ENCODE measurements around the gene PAK4.
A peak's percentile ranks its signal among the peaks of the same experiment; 100 is the strongest.

The PAK4 gene

DNA sequence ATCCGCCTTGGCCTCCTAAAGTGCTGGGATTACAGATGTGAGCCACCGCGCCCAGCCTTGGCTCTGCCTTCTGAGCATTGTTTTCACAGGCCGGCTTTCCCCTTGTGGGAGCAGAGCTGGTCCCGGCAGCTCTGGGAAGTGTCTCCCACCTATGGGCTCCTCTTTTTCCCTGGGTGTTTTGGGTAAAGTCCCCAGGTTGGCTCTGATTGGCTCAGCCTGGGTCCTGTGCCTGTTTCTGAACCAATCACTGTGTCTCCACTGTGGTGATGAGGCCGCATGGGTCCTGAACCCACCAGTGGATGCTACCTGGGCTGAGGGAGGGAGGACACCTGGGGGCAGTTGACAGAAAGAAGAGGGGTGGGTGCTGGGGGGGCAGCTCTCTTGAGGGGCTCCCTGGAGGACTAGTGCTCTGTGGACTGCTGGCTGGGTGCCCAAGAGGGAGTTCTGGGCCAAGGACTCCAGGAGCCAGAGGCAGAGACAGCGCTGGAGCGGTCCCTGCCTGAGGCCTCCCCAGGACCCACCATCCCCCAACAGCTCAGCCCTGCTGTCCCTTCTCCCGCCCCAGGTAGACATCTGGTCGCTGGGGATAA lies 51.6 kb downstream of the PAK4 start:
- Histone ChIP-seq H3K27me3 (ENCODE audit: insufficient read depth, poor library complexity, severe bottlenecking) (no peaks in the 10 kb centered on the region), H3K27ac (ENCODE audit: poor library complexity, severe bottlenecking) (no peak overlapping the region), H3K4me1 (ENCODE audit: insufficient read depth, poor library complexity, severe bottlenecking) (no peaks in the 10 kb centered on the region), H3K36me3 (ENCODE audit: low read depth) (peaks cover 12% of the 10 kb centered on the region), H3K9me3 (ENCODE audit: severe bottlenecking) (no peaks in the 10 kb centered on the region), H3K4me3 (ENCODE audit: severe bottlenecking) (no peak overlapping the region)
- ATAC-seq (ENCODE audit: low read depth) (no peak), DNase-seq (ENCODE audit: low spot score) (peak; percentile 49)
- no peak for TF ChIP-seq CTCF (IDR thresholded peaks at IDR 0.05; ENCODE audit: poor library complexity, severe bottlenecking)

- H3K27me3 ChIP-seq (ENCODE audit: insufficient read depth, poor library complexity, severe bottlenecking), result no peaks in the 10 kb centered on the region
- DNase-seq (ENCODE audit: low spot score), result no peak
- no peak overlapping the region for H3K4me3 ChIP-seq (ENCODE audit: severe bottlenecking)
- ATAC-seq (ENCODE audit: low read depth), result no peak
- TF ChIP-seq CTCF (IDR thresholded peaks at IDR 0.05; ENCODE audit: poor library complexity, severe bottlenecking), result no peak
- H3K9me3 ChIP-seq (ENCODE audit: severe bottlenecking), result no peaks in the 10 kb centered on the region
- H3K4me1 ChIP-seq (ENCODE audit: insufficient read depth, poor library complexity, severe bottlenecking), result no peaks in the 10 kb centered on the region
- peaks cover 12% of the 10 kb centered on the region for H3K36me3 ChIP-seq (ENCODE audit: low read depth)
- H3K27ac ChIP-seq (ENCODE audit: poor library complexity, severe bottlenecking), result no peak overlapping the region
These were observed 52.1 kb downstream of the PAK4 start for GRCh38 chr19:39177736-39178135.

DNA sequence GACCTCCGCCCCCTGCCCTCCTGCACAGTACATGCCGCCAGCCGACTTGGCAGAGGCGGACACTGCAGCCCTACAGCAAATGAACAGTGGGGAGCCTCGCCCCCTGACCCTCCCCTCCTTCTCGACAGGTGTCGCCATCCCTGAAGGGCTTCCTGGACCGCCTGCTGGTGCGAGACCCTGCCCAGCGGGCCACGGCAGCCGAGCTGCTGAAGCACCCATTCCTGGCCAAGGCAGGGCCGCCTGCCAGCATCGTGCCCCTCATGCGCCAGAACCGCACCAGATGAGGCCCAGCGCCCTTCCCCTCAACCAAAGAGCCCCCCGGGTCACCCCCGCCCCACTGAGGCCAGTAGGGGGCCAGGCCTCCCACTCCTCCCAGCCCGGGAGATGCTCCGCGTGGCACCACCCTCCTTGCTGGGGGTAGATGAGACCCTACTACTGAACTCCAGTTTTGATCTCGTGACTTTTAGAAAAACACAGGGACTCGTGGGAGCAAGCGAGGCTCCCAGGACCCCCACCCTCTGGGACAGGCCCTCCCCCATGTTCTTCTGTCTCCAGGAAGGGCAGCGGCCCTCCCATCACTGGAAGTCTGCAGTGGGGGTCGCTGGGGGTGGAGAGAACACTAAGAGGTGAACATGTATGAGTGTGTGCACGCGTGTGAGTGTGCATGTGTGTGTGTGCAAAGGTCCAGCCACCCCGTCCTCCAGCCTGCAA lies 52.9 kb downstream of the PAK4 start:
- Histone ChIP-seq H3K4me3 (ENCODE audit: severe bottlenecking) (no peak overlapping the region), H3K4me1 (ENCODE audit: insufficient read depth, poor library complexity, severe bottlenecking) (no peaks in the 10 kb centered on the region), H3K9me3 (ENCODE audit: severe bottlenecking) (no peaks in the 10 kb centered on the region), H3K36me3 (ENCODE audit: low read depth) (peaks cover 12% of the 10 kb centered on the region), H3K27me3 (ENCODE audit: insufficient read depth, poor library complexity, severe bottlenecking) (no peaks in the 10 kb centered on the region), H3K27ac (ENCODE audit: poor library complexity, severe bottlenecking) (no peak overlapping the region)
- no peak for TF ChIP-seq CTCF (IDR thresholded peaks at IDR 0.05; ENCODE audit: poor library complexity, severe bottlenecking)
- no peak for ATAC-seq (ENCODE audit: low read depth)
- peak; percentile 59 for DNase-seq (ENCODE audit: low spot score)

GRCh38 chr19:39179754-39180153 lies 54.2 kb downstream of the PAK4 start:
- ATAC-seq (ENCODE audit: low read depth), result no peak
- no peak overlapping the region for H3K4me3 ChIP-seq (ENCODE audit: severe bottlenecking)
- H3K27me3 ChIP-seq (ENCODE audit: insufficient read depth, poor library complexity, severe bottlenecking), result no peaks in the 10 kb centered on the region
- DNase-seq (ENCODE audit: low spot score), result peak; percentile 34
- TF ChIP-seq CTCF (IDR thresholded peaks at IDR 0.05; ENCODE audit: poor library complexity, severe bottlenecking), result no peak
- H3K36me3 ChIP-seq (ENCODE audit: low read depth), result peaks cover 12% of the 10 kb centered on the region
- H3K9me3 ChIP-seq (ENCODE audit: severe bottlenecking), result no peaks in the 10 kb centered on the region
- no peaks in the 10 kb centered on the region for H3K4me1 ChIP-seq (ENCODE audit: insufficient read depth, poor library complexity, severe bottlenecking)
- no peak overlapping the region for H3K27ac ChIP-seq (ENCODE audit: poor library complexity, severe bottlenecking)

GRCh38 chr19:39180749-39181148 lies 55.2 kb downstream of the PAK4 start:
- Histone ChIP-seq H3K36me3 (ENCODE audit: low read depth) (peaks cover 12% of the 10 kb centered on the region), H3K9me3 (ENCODE audit: severe bottlenecking) (no peaks in the 10 kb centered on the region), H3K27ac (ENCODE audit: poor library complexity, severe bottlenecking) (no peak overlapping the region), H3K4me3 (ENCODE audit: severe bottlenecking) (no peak overlapping the region), H3K27me3 (ENCODE audit: insufficient read depth, poor library complexity, severe bottlenecking) (no peaks in the 10 kb centered on the region), H3K4me1 (ENCODE audit: insufficient read depth, poor library complexity, severe bottlenecking) (no peaks in the 10 kb centered on the region)
- no peak for TF ChIP-seq CTCF (IDR thresholded peaks at IDR 0.05; ENCODE audit: poor library complexity, severe bottlenecking)
- no peak for ATAC-seq (ENCODE audit: low read depth)
- DNase-seq (ENCODE audit: low spot score), result no peak

All from RWPE2 (cell line).